ENCODE data around the gene MYO10.

DNA sequence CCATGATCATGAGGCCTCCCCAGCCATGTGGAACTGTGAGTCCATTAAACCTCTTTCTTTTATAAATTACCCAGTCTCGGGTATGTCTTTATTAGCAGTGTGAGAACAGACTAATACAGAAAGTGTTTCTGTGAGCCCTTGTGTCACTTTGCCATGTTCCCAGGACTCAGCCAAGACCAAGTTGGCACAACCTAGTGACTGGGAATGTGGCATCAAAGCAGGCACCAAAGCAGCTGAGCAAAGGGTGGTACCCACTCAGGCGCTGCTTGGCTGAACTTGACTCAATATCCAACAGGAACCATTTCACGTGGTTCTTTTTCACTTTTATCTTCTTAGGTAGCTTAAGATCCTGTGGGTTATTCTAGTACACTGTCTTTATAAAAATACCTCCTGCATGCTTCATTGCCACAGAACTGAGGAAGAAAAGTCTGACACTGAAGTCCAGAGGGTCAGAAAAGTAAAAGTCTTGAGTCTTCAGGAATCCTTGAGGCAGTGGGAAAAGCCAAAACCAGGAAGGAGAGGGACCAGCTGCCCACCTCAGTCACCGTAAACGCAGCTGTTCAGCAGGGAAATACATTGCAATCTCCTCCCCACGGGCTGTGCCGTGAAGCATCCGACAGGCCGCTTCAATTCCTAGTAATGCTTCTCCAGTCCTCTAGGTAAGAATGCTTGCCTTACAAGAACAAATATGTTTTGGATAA, 228.8 kb downstream of the MYO10 start:
- TF ChIP-seq CTCF (IDR thresholded peaks at IDR 0.05), result no peak
- TF ChIP-seq POLR2A (IDR thresholded peaks at IDR 0.05), result no peak
